ENCODE measurements around the gene B4GALT4.
"Not testable (repeated sequence)": the region's sequence is repeated elsewhere in the genome, so short reads cannot be mapped to it uniquely, and the experiment has no call there.

B4GALT4 gene

GRCh38 chr3:119194237-119195150 lies 46.2 kb downstream of the B4GALT4 start:
- DNase-seq: no peak

DNA sequence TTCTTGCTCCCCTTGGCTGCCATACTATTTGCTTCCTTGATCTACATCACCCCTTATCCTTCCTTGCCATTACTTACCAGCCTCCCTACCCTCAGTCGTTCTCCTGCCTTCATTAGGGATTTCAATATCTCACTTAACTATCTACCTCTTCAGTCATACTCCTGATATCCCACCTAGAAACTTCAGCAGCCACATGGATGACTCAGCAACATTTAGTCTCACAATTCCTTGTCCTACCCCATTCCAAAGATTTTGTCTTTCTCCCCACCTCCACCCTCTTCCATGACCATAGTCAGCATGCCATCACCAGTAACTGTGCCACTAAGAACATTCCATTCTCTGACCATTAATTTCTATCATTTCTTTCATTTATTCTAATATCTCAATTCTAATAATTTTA lies 48.9 kb downstream of the B4GALT4 start:
- no peak for DNase-seq

DNA sequence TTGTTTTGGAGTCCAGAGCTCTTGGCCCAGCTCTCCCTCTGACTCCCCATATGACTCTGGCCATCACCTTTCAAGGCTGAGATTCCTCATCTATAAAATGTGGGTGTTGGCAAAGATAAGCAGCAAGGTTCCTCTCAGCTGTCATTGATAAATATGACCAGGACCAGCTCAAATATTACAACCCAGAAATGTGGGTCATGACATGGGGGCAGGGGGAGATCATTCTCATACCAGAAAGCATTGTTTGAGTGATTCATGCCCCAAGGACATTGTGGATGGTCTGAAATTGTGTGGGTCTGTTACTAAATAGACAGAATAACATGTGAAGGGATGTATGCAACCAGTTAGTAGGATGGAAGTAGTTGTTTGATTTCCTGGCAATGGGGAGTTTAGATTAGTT lies 53.4 kb downstream of the B4GALT4 start:
- DNase-seq: no peak

- DNase-seq: no peak
These were observed 55.7 kb downstream of the B4GALT4 start for GRCh38 chr3:119184796-119185570.

DNA sequence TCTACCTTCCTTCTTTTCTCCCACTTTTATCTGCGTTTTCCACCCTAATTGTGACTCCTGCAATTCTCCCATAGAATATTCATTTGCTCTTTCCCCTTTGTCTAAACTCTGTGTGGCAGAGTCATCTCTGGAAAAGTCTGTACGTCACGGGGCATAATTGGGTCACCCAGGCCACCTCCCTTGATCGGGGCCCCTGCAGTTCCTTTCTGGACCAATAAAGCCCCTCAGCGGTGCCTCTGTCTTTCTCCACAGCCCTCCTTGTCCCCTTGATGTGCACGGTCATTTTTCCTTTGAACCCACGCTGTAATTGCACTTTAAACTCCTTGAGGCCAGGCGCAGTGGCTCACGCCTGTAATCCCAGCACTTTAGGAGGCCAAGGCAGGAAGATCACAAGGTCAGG lies 56.6 kb downstream of the B4GALT4 start:
- no peak for DNase-seq

DNA sequence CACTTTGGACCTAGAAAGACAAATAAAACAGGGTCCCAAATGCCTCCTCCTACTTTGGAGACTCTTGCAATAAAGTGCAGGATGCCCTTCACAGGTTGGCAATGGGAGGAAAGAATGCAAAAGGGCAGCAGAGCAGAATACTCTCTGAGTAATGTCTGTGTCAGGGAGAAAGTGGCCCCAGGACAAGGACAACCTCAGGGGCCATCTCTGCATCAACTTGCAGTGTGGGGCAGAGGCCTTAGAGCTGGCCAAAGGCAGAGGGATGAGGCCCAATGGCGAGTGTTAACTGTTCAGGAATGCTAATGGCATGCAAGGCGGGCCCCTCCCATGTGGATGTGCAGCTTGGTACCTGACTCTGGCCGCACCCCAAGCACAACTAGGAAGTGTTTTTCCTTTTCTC lies 58.9 kb downstream of the B4GALT4 start:
- DNase-seq: no peak

DNA sequence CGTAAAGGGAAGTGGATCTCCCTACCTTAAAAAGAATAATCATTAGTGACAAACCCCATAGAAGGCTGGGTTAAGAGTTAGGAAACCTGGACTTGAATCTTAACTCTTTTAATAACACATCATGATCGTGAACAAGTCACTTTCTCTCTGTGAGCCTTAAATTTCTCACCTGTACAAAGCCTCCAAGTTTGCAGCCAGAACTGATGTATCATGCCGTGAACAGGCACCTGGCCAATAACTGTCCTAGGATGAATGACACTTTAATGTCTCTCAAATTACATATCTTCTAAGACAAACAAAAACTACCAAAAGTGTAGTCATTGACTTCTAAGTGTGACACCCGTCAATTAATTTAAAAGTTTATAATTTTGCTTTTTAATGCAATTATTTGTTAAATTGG lies 63.4 kb downstream of the B4GALT4 start:
- DNase-seq: no peak

- no peak for DNase-seq
These were observed 63.9 kb downstream of the B4GALT4 start for GRCh38 chr3:119176778-119177177.

GRCh38 chr3:119175872-119176756 lies 64.6 kb downstream of the B4GALT4 start:
- no peak for DNase-seq

- peak; percentile 18 for DNase-seq
These were observed 67.4 kb downstream of the B4GALT4 start, which contains the start of gene UPK1B for GRCh38 chr3:119173325-119173724. TSS of gene UPK1B (plus strand) at chr3:119173598. CDS start at chr3:119186742, 13,144 bp downstream.

GRCh38 chr3:119170821-119171220 lies 69.9 kb downstream of the B4GALT4 start:
- DNase-seq: no peak

DNA sequence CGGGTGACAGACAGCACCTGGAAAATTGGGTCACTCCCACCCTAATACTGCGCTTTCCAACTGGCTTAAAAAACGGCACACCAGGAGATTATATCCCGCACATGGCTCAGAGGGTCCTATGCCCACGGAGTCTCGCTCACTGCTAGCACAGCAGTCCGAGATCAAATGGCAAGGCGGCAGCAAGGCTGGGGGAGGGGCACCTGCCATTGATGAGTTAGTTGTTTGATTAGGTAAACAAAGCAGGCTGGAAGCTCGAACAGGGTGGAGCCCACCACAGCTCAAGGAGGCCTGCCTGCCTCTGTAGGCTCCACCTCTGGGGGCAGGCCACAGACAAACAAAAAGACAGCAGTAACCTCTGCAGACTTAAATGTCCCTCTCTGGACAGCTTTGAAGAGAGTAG lies 75.9 kb downstream of the B4GALT4 start:
- DNase-seq: not testable (repeated sequence)
